IPS DF 19.7 (cell line): ENCODE measurements around the gene MYCBPAP.

Experiments used
- DNase-seq: peaks from one replicate; pipeline ENCODE4 v3.0.0-alpha.2; 2013; ENCODE audit warnings: low read depth, low spot score

Gene MYCBPAP

GRCh38 chr17:50537721-50538548, 29.7 kb downstream of the MYCBPAP start:
- DNase-seq, result no peak

- no peak for DNase-seq
Measured at GRCh38 chr17:50538549-50539410, 30.5 kb downstream of the MYCBPAP start.

GRCh38 chr17:50539762-50540559, 31.7 kb downstream of the MYCBPAP start:
- no peak for DNase-seq

- DNase-seq, result no peak
Measured at GRCh38 chr17:50540560-50541401, 32.5 kb downstream of the MYCBPAP start.

- DNase-seq, result no peak
Measured at GRCh38 chr17:50541402-50541715, 33.1 kb downstream of the MYCBPAP start.

GRCh38 chr17:50541716-50542688, 33.8 kb downstream of the MYCBPAP start:
- no peak for DNase-seq

- DNase-seq, result no peak
Measured at GRCh38 chr17:50542795-50543774, 34.8 kb downstream of the MYCBPAP start.

- no peak for DNase-seq
Measured at GRCh38 chr17:50544516-50544915, 36.3 kb downstream of the MYCBPAP start.

GRCh38 chr17:50545311-50545710, 37.1 kb downstream of the MYCBPAP start:
- no peak for DNase-seq

- no peak for DNase-seq
Measured at GRCh38 chr17:50546701-50547034, 38.4 kb downstream of the MYCBPAP start.

GRCh38 chr17:50547035-50547735, 38.9 kb downstream of the MYCBPAP start, which contains the start of gene SPATA20:
SPATA20 (plus strand) TSS chr17:50547174; CDS start chr17:50547209, 35 bp downstream.
- DNase-seq, result no peak

- DNase-seq, result no peak
Measured at GRCh38 chr17:50547736-50548083, 39.5 kb downstream of the MYCBPAP start.

- DNase-seq, result no peak
Measured at GRCh38 chr17:50548831-50549230, 40.6 kb downstream of the MYCBPAP start.

GRCh38 chr17:50549256-50549941, 41.2 kb downstream of the MYCBPAP start:
- DNase-seq, result no peak

GRCh38 chr17:50549969-50550368, 41.7 kb downstream of the MYCBPAP start:
- no peak for DNase-seq

GRCh38 chr17:50550661-50551432, 42.6 kb downstream of the MYCBPAP start:
- DNase-seq, result peak; percentile 79

GRCh38 chr17:50551433-50551815, 43.2 kb downstream of the MYCBPAP start:
- no peak for DNase-seq
